HFFc6 (cell line): Measurements from ENCODE around the gene TBC1D25. TPM values are rescaled to one million over a fixed set of nuclear protein-coding genes. Genes with fewer than 3 reads are reported as not detected.

Source experiments
- DNase-seq: peaks from one replicate; pipeline ENCODE4 v3.0.0-alpha.2; 2018
- H3K27ac Mint-ChIP-seq: 2 replicates; pipeline ENCODE4 v1.8.0; 2020; ENCODE audit warnings: mild to moderate bottlenecking, mixed read lengths
- H3K27me3 Mint-ChIP-seq: 2 replicates; pipeline ENCODE4 v1.8.0; 2021; ENCODE audit warnings: mild to moderate bottlenecking, moderate library complexity, mixed read lengths; ENCODE audit not compliant: insufficient read depth
- H3K36me3 Mint-ChIP-seq: 2 replicates; pipeline ENCODE4 v1.8.0; 2021; ENCODE audit warnings: low read depth, mixed read lengths
- H3K4me1 Mint-ChIP-seq: 2 replicates; pipeline ENCODE4 v1.8.0; 2020; ENCODE audit warnings: low read depth, mixed read lengths
- H3K4me3 Mint-ChIP-seq: 2 replicates; pipeline ENCODE4 v1.8.0; 2020; ENCODE audit warnings: mild to moderate bottlenecking, moderate library complexity, mixed read lengths
- H3K9me3 Mint-ChIP-seq: 2 replicates; pipeline ENCODE4 v1.8.0; 2020; ENCODE audit warnings: mild to moderate bottlenecking, mixed read lengths
- long read RNA-seq: library from polyadenylated mRNA; unstranded; transcript quantifications from one replicate; pipeline ENCODE4 v2.0.0, GENCODE V29; 2019
- total RNA-seq, 6 experiments: library from RNA; stranded (reverse); fragmentation: NEBNext Ultra II Directional; extraction: Animal tissue kit (Norgen Biotek cat#: 25700); gene quantifications; 2 replicates in 1 of 6; 3 replicates in 5 of 6; pipeline ENCODE4 v1.2.3, GENCODE V29; 2021
- TF ChIP-seq, protein P1 (sequence below): fragments of 200-600 bp; sonication (generic); IDR thresholded peaks from 2 replicates; pipeline ENCODE4 v1.5.0; 2021; ENCODE audit warnings: antibody characterized with exemption, mild to moderate bottlenecking

TBC1D25 gene, protein sequence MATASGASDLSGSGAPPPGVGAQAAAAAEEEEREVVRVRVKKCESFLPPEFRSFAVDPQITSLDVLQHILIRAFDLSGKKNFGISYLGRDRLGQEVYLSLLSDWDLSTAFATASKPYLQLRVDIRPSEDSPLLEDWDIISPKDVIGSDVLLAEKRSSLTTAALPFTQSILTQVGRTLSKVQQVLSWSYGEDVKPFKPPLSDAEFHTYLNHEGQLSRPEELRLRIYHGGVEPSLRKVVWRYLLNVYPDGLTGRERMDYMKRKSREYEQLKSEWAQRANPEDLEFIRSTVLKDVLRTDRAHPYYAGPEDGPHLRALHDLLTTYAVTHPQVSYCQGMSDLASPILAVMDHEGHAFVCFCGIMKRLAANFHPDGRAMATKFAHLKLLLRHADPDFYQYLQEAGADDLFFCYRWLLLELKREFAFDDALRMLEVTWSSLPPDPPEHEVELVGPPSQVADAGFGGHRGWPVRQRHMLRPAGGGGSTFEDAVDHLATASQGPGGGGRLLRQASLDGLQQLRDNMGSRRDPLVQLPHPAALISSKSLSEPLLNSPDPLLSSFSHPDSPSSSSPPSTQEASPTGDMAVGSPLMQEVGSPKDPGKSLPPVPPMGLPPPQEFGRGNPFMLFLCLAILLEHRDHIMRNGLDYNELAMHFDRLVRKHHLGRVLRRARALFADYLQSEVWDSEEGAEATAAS
- total RNA-seq = 10 to 100 TPM; 13.0 to 15.3 (median 13.8) TPM
- long read RNA-seq, full-length matches to known transcripts = 6 of 9 reads
- long read RNA-seq, partial matches to known transcripts = 0 of 9 reads
- long read RNA-seq, other reads (novel, unspliced or antisense) = 3 of 9 reads

DNA sequence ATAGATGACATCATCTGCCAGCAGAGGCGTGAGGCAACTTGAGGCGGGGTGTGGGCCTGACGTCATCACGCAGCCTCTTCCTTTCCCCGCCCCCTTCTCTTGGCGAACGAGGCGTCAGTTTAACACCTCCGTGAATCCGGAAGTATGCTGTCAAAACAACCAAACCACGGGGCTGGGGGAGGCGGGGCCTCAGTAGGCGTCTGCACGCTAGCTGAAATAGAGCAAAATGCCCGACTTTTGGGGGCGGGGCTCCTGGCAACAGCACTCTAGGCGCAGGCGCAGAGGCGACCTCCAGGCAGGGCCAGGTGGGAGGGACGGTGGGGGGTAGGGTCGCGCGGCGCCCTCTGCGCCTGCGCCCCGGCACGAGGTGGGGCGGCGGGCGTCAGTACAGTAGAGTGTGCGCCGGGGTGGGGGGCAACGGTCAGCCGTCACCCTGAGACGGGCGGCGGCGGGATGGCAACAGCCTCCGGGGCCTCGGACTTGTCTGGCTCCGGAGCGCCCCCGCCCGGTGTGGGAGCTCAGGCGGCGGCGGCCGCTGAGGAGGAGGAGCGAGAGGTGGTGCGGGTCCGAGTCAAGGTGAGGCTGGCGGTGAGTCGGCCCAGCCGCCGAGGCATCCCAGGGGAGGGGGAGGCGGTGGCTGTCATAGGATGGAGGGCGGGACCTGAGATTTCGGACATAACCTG lies at the start of gene TBC1D25:
TBC1D25 (plus strand) TSS at position 370 of the 683 bp plus-strand sequence; CDS start at position 454, 84 bp downstream.
- H3K27me3 Mint-ChIP-seq = no peaks in the 10 kb centered on the region; the same call in 1 of the 2 replicates
- H3K9me3 Mint-ChIP-seq = no peaks in the 10 kb centered on the region
- peaks cover 6% of the 10 kb centered on the region; the same call in 1 of the 2 replicates for H3K36me3 Mint-ChIP-seq
- H3K4me3 Mint-ChIP-seq = peak within 1 kb of the TSS; percentile 86
- H3K4me1 Mint-ChIP-seq = peaks cover 10% of the 10 kb centered on the region
- H3K27ac Mint-ChIP-seq = peak within 1 kb of the TSS; percentile 69
- TF ChIP-seq, protein P1, sequence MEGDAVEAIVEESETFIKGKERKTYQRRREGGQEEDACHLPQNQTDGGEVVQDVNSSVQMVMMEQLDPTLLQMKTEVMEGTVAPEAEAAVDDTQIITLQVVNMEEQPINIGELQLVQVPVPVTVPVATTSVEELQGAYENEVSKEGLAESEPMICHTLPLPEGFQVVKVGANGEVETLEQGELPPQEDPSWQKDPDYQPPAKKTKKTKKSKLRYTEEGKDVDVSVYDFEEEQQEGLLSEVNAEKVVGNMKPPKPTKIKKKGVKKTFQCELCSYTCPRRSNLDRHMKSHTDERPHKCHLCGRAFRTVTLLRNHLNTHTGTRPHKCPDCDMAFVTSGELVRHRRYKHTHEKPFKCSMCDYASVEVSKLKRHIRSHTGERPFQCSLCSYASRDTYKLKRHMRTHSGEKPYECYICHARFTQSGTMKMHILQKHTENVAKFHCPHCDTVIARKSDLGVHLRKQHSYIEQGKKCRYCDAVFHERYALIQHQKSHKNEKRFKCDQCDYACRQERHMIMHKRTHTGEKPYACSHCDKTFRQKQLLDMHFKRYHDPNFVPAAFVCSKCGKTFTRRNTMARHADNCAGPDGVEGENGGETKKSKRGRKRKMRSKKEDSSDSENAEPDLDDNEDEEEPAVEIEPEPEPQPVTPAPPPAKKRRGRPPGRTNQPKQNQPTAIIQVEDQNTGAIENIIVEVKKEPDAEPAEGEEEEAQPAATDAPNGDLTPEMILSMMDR = peak; percentile 70
- DNase-seq = peak; percentile 95

DNA sequence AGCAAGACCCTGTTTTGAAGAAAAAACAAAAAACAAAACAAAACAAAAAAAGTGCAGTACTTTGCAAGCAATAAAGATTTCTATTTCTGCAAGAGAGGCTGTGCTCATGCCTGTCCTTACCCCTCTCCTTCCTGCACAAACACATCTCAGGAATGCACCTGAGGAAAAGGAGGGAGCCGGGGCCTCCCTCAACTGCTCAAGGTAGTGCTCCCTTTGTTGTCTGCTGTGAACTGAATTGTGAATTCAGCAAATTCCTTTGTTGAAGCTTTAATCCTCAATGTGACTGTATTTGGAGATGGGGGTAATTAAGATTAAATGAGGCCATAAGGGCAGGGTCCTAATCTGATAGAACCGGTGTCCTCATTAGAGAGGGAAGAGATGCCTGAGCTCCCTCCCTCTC lies 49.6 kb upstream of the TBC1D25 start:
- H3K27me3 Mint-ChIP-seq = peaks cover 2% of the 10 kb centered on the region

DNA sequence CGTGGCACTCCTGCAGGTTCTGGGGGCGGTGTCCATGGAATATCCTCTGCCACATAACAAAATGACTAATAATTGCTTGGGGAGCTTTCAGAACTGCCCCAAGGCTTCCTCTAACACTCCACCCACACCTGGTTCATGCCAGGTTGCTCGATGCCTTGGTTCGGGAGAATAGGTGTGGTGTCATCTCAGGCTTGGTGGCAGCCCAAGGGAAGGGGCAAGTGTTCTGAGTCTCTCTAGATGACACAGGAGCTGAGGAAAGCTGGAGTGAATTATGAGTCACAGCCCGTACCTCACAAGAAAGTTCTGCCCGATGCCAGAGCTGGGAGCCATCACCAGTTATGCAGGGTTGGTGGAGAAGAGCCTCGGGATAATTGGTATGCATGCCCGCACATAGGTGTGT lies 48.9 kb upstream of the TBC1D25 start:
- TF ChIP-seq, protein P1 = no peak
- H3K27ac Mint-ChIP-seq = peak overlapping the region; percentile 84
- peaks cover 2% of the 10 kb centered on the region for H3K27me3 Mint-ChIP-seq
- peaks cover 40% of the 10 kb centered on the region for H3K4me1 Mint-ChIP-seq
- H3K9me3 Mint-ChIP-seq = no peaks in the 10 kb centered on the region
- DNase-seq = peak; percentile 19
- no peak overlapping the region; the same call in 1 of the 2 replicates for H3K4me3 Mint-ChIP-seq
- peaks cover 5% of the 10 kb centered on the region; the same call in 1 of the 2 replicates for H3K36me3 Mint-ChIP-seq

More for the DNA sequence above, 49.6 kb upstream of the TBC1D25 start:
- H3K9me3 Mint-ChIP-seq = no peaks in the 10 kb centered on the region
- H3K4me1 Mint-ChIP-seq = peaks cover 37% of the 10 kb centered on the region
- DNase-seq = no peak
- TF ChIP-seq, protein P1 = no peak
- no peak overlapping the region for H3K4me3 Mint-ChIP-seq
- H3K27ac Mint-ChIP-seq = no peak overlapping the region
- peaks cover 5% of the 10 kb centered on the region; the same call in 1 of the 2 replicates for H3K36me3 Mint-ChIP-seq

DNA sequence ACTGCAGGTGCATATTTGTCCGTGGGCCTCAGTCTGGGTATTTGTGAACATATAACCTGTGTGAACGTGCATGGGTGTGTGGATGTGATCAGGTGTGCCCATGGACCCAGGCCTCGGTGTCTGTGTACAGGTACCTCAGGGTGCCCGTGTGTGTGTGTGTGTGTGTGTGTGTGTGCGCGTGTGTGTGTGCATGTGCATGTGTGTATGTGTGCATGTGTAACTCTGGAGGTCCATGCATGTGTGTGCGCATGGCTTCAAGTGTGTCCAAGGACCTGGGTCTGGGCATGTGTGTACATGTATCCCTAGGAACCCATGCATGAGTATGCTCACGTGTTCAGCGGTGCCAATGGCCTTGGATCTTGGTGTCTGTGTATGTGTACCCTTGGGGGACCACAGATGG lies 47.7 kb upstream of the TBC1D25 start:
- H3K4me1 Mint-ChIP-seq = peaks cover 46% of the 10 kb centered on the region
- H3K27ac Mint-ChIP-seq = peak overlapping the region; percentile 90
- peaks cover 3% of the 10 kb centered on the region for H3K27me3 Mint-ChIP-seq
- DNase-seq = no peak
- H3K9me3 Mint-ChIP-seq = no peaks in the 10 kb centered on the region
- no peak overlapping the region for H3K4me3 Mint-ChIP-seq
- TF ChIP-seq, protein P1 = no peak
- peaks cover 5% of the 10 kb centered on the region; the same call in 1 of the 2 replicates for H3K36me3 Mint-ChIP-seq

DNA sequence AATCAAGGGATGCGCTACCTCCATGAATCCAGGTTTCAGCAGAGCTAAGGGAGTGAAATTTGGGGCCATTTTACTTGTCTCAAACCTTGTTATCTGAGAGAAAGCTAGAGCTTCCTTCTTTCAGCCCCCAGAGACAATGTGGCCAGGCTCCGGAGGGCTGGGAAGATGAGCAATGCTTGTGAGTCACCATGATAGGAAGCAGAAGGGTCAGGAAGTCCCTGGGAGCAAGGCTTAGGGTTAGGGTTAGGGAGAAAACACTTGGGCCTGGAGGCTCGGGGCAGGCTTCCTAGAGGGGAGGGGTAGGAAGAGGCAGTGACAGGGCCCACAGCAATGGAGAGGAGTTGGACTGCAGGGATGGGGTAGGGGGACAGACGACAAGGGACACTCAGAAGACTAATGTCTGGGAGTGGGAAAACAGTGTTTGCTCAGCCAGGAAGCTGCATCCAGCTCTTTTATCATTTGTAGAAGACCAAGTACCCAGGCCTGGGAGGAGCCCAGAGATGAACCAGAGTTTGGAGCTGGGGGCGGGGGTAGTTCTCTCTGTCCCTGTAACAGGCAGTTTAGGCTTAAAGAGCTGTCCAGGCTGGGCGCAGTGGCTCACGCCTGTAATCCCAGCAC lies 47.1 kb upstream of the TBC1D25 start:
- Mint-ChIP-seq H3K4me1 (peaks cover 42% of the 10 kb centered on the region), H3K36me3 (no peaks in the 10 kb centered on the region), H3K27me3 (peaks cover 3% of the 10 kb centered on the region), H3K4me3 (no peak overlapping the region), H3K27ac (peak overlapping the region; percentile 90), H3K9me3 (no peaks in the 10 kb centered on the region)
- DNase-seq = peak; percentile 15
- TF ChIP-seq, protein P1 = no peak
